ENCODE results near the gene ZNF141.

Gene ZNF141

GRCh38 chr4:306551-306961 is 31.1 kb upstream of the ZNF141 start:
- Histone ChIP-seq H3K4me3 (ENCODE audit: low read depth, low read length) (no peak overlapping the region), H3K9me3 (peaks cover 6% of the 10 kb centered on the region; the same call in 1 of the 2 replicates), H3K27me3 (no peaks in the 10 kb centered on the region), H3K36me3 (no peaks in the 10 kb centered on the region), H3K4me1 (peaks cover 3% of the 10 kb centered on the region; the same call in 1 of the 2 replicates)
- no peak for DNase-seq
- TF ChIP-seq CTCF (IDR thresholded peaks at IDR 0.05; ENCODE audit: low read depth, low read length) = no peak

- H3K9me3 ChIP-seq = peaks cover 6% of the 10 kb centered on the region; the same call in 1 of the 2 replicates
- no peaks in the 10 kb centered on the region for H3K27me3 ChIP-seq
- H3K4me1 ChIP-seq = peaks cover 3% of the 10 kb centered on the region; the same call in 1 of the 2 replicates
- TF ChIP-seq CTCF (IDR thresholded peaks at IDR 0.05; ENCODE audit: low read depth, low read length) = no peak
- H3K4me3 ChIP-seq (ENCODE audit: low read depth, low read length) = no peak overlapping the region
- no peak for DNase-seq
- H3K36me3 ChIP-seq = no peaks in the 10 kb centered on the region
These were observed 27.8 kb upstream of the ZNF141 start for GRCh38 chr4:309807-310206.

GRCh38 chr4:314296-314903 is 23.2 kb upstream of the ZNF141 start:
- Histone ChIP-seq H3K4me1 (no peaks in the 10 kb centered on the region), H3K36me3 (no peaks in the 10 kb centered on the region), H3K27me3 (no peaks in the 10 kb centered on the region), H3K4me3 (ENCODE audit: low read depth, low read length) (no peak overlapping the region), H3K9me3 (no peaks in the 10 kb centered on the region)
- DNase-seq = no peak
- no peak for TF ChIP-seq CTCF (IDR thresholded peaks at IDR 0.05; ENCODE audit: low read depth, low read length)

- Histone ChIP-seq H3K4me1 (no peaks in the 10 kb centered on the region), H3K36me3 (no peaks in the 10 kb centered on the region), H3K9me3 (no peaks in the 10 kb centered on the region; the same call in none of the 2 replicates), H3K4me3 (ENCODE audit: low read depth, low read length) (no peak overlapping the region), H3K27me3 (no peaks in the 10 kb centered on the region)
- no peak for DNase-seq
- no peak for TF ChIP-seq CTCF (IDR thresholded peaks at IDR 0.05; ENCODE audit: low read depth, low read length)
These were observed 8.9 kb upstream of the ZNF141 start for GRCh38 chr4:328729-329128.

- Histone ChIP-seq H3K4me1 (no peaks in the 10 kb centered on the region), H3K9me3 (peaks cover 4% of the 10 kb centered on the region), H3K27me3 (no peaks in the 10 kb centered on the region), H3K36me3 (peaks cover 10% of the 10 kb centered on the region), H3K4me3 (ENCODE audit: low read depth, low read length) (no peak overlapping the region)
- DNase-seq = no peak
- TF ChIP-seq CTCF (IDR thresholded peaks at IDR 0.05; ENCODE audit: low read depth, low read length) = no peak
These were observed 2.1 kb upstream of the ZNF141 start for GRCh38 chr4:335515-335914.

- Histone ChIP-seq H3K4me1 (no peaks in the 10 kb centered on the region), H3K9me3 (peaks cover 4% of the 10 kb centered on the region), H3K4me3 (ENCODE audit: low read depth, low read length) (peak overlapping the region; percentile 94), H3K27me3 (no peaks in the 10 kb centered on the region), H3K36me3 (peaks cover 15% of the 10 kb centered on the region)
- no peak for TF ChIP-seq CTCF (IDR thresholded peaks at IDR 0.05; ENCODE audit: low read depth, low read length)
- DNase-seq = peak; percentile 8
These were observed 1.3 kb upstream of the ZNF141 start for GRCh38 chr4:336099-336892.
